HCT116 (cell line): Measurements from ENCODE around the gene CYP2U1. TPM values are rescaled to one million over a fixed set of nuclear protein-coding genes. Genes with fewer than 3 reads are reported as not detected.
A peak's percentile ranks its signal among the peaks of the same experiment; 100 is the strongest.

Source experiments
- ATAC-seq: fragments of 200-7000 bp; cut with Tn5 transposase; 2 replicates; pipeline ENCODE4 v1.9.1; 2020; ENCODE audit warnings: mild to moderate bottlenecking, moderate library complexity
- BruUV-seq: library from RNA; stranded (reverse); fragments of 400-500 nt; replicated peaks from 2 replicates; lab custom pipeline; 2021; lab: Mats Ljungman, UMichigan
- CTCF ChIA-PET: fragments of 300-600 bp; sonication (Branson Sonifier 250); formaldehyde crosslinking; loops from one replicate; lab custom pipeline; 2021; ENCODE audit warnings: antibody characterized with exemption; lab: Charles Lee
- POLR2A ChIA-PET: fragments of 300-600, 350-600 bp; sonication (Branson Sonifier 250); formaldehyde crosslinking; loops from one replicate; lab custom pipeline; 2021; ENCODE audit warnings: antibody characterized with exemption; lab: Charles Lee
- RAD21 ChIA-PET, 2 experiments: fragments of 300-600 bp; sonication (Branson Sonifier 250); formaldehyde crosslinking; loops; one replicate each; lab custom pipeline; 2023; ENCODE audit warnings: low total read pairs in 2 of 2; ENCODE audit not compliant: uncharacterized antibody in 2 of 2, unreplicated experiment in 2 of 2, low non-redundant PET in 1 of 2; lab: Charles Lee
- DNase-seq: peaks from one replicate; pipeline ENCODE4 v3.0.0-alpha.2; 2010; ENCODE audit warnings: low read depth, low spot score
- H2AFZ ChIP-seq: fragments of 200-600 bp; shearing (Covaris generic), sonication (generic); 2 replicates; pipeline ENCODE4 v1.6.1; 2017; ENCODE audit warnings: low read depth, mixed run types, mixed read lengths, antibody characterized with exemption, low read length; ENCODE audit not compliant: poor library complexity, severe bottlenecking
- H3K27ac ChIP-seq: 2 replicates; pipeline ENCODE4 v1.5.1; 2012; ENCODE audit warnings: low read depth, low read length
- H3K27me3 ChIP-seq: fragments of 200-600 bp; sonication (generic); 2 replicates; pipeline ENCODE4 v1.6.1; 2016; ENCODE audit warnings: mixed run types, low read length, mixed read lengths; ENCODE audit not compliant: insufficient read depth
- H3K36me3 ChIP-seq, 2 experiments: fragments of 200-500 bp in 1 of 2; fragments of 200-600 bp in 1 of 2; sonication (Bioruptor generic) in 1 of 2; sonication (generic) in 1 of 2; 2 replicates each; pipeline versions ENCODE4 v1.5.1 to v1.6.1; 2014 to 2016; ENCODE audit warnings: low read length in 2 of 2, inconsistent platforms in 1 of 2, mixed read lengths in 1 of 2, mixed run types in 1 of 2; ENCODE audit not compliant: insufficient read depth in 2 of 2, control insufficient read depth in 1 of 2
- H3K4me1 ChIP-seq, 2 experiments: fragments of 200-600 bp in 1 of 2; sonication (generic) in 1 of 2; 2 replicates each; pipeline versions ENCODE4 v1.5.1 to v1.6.1; 2012 to 2017; ENCODE audit warnings: low read length in 2 of 2, inconsistent platforms in 1 of 2, mild to moderate bottlenecking in 1 of 2, mixed read lengths in 1 of 2, mixed run types in 1 of 2, moderate library complexity in 1 of 2; ENCODE audit not compliant: insufficient read depth in 2 of 2, control insufficient read depth in 1 of 2
- H3K4me2 ChIP-seq: fragments of 200-600 bp; sonication (generic); 2 replicates; pipeline ENCODE4 v1.6.1; 2017; ENCODE audit warnings: mixed run types, low read length, mixed read lengths
- H3K4me3 ChIP-seq, 2 experiments: fragments of 200-600 bp in 1 of 2; sonication (generic) in 1 of 2; replicated peaks in 1 of 2; 2 replicates each; pipeline ENCODE4 v1.5.1; 2011 to 2016; ENCODE audit warnings: low read length in 2 of 2, control low read depth in 1 of 2, low read depth in 1 of 2, mild to moderate bottlenecking in 1 of 2, mixed read lengths in 1 of 2, mixed run types in 1 of 2
- H3K79me2 ChIP-seq: fragments of 200-600 bp; sonication (generic); 2 replicates; pipeline ENCODE4 v1.6.1; 2017; ENCODE audit warnings: mild to moderate bottlenecking, mixed run types, low read length, moderate library complexity, mixed read lengths; ENCODE audit not compliant: insufficient read depth
- H3K9ac ChIP-seq: fragments of 200-600 bp; sonication (generic); 2 replicates; pipeline ENCODE4 v1.6.1; 2016; ENCODE audit warnings: low read length, mixed read lengths
- H3K9me2 ChIP-seq: fragments of 200-600 bp; sonication (generic), shearing (Covaris generic); 2 replicates; pipeline ENCODE4 v1.6.1; 2017; ENCODE audit warnings: mixed run types, mild to moderate bottlenecking, moderate library complexity; ENCODE audit not compliant: insufficient read depth
- H3K9me3 ChIP-seq, 2 experiments: fragments of 200-500 bp in 1 of 2; fragments of 200-600 bp in 1 of 2; sonication (Bioruptor generic) in 1 of 2; sonication (generic) in 1 of 2; 2 replicates each; pipeline ENCODE4 v1.6.1; 2014 to 2017; ENCODE audit warnings: low read length in 2 of 2, mixed read lengths in 2 of 2, inconsistent platforms in 1 of 2, low read depth in 1 of 2, mild to moderate bottlenecking in 1 of 2, mixed run types in 1 of 2, moderate library complexity in 1 of 2; ENCODE audit not compliant: control insufficient read depth in 1 of 2, insufficient read depth in 1 of 2
- H4K20me1 ChIP-seq: fragments of 200-600 bp; sonication (generic), shearing (Covaris generic); 2 replicates; pipeline ENCODE4 v1.6.1; 2017; ENCODE audit warnings: mixed run types, mild to moderate bottlenecking, moderate library complexity; ENCODE audit not compliant: insufficient read depth
- CBX3 ChIP-seq: IDR thresholded peaks from 2 replicates; pipeline ENCODE4 v1.6.1; 2012; ENCODE audit warnings: low read depth
- CEBPB ChIP-seq: IDR thresholded peaks from 2 replicates; pipeline ENCODE4 v1.6.1; 2012; ENCODE audit warnings: low read depth
- EGR1 ChIP-seq: IDR thresholded peaks from 2 replicates; pipeline ENCODE4 v1.6.1; 2012; ENCODE audit warnings: low read depth
- ELF1 ChIP-seq: IDR thresholded peaks from 2 replicates; pipeline ENCODE4 v1.6.1; 2012; ENCODE audit warnings: low read depth, borderline replicate concordance
- EZH2phosphoT487 ChIP-seq: fragments of 200-600 bp; IDR thresholded peaks from 2 replicates; pipeline ENCODE4 v1.6.1; 2018; ENCODE audit warnings: antibody characterized with exemption, borderline replicate concordance
- FOSL1 ChIP-seq: IDR thresholded peaks from 2 replicates; pipeline ENCODE4 v1.6.1; 2012; ENCODE audit warnings: low read depth
- JUND ChIP-seq: IDR thresholded peaks from 2 replicates; pipeline ENCODE4 v1.6.1; 2012
- POLR2A ChIP-seq: IDR thresholded peaks from 2 replicates; pipeline ENCODE4 v1.7.0; 2011; ENCODE audit warnings: borderline replicate concordance; ENCODE audit not compliant: insufficient read depth, insufficient read length; ENCODE audit errors: extremely low read depth
- RAD21 ChIP-seq: IDR thresholded peaks from 2 replicates; pipeline ENCODE4 v1.6.1; 2012; ENCODE audit warnings: low read depth, mild to moderate bottlenecking
- SIN3A ChIP-seq: IDR thresholded peaks from 2 replicates; pipeline ENCODE4 v1.6.1; 2012; ENCODE audit warnings: low read depth
- SP1 ChIP-seq: IDR thresholded peaks from 2 replicates; pipeline ENCODE4 v1.6.1; 2012; ENCODE audit warnings: low read depth
- SRF ChIP-seq: IDR thresholded peaks from 2 replicates; pipeline ENCODE4 v1.6.1; 2012; ENCODE audit warnings: low read depth
- TCF7L2 ChIP-seq: IDR thresholded peaks from 2 replicates; pipeline ENCODE4 v1.7.0; 2011; ENCODE audit warnings: borderline replicate concordance, inconsistent platforms; ENCODE audit not compliant: insufficient read depth, insufficient read length; ENCODE audit errors: extremely low read depth
- YY1 ChIP-seq: IDR thresholded peaks from 2 replicates; pipeline ENCODE4 v1.6.1; 2011; ENCODE audit warnings: low read length, low read depth, moderate library complexity, mild to moderate bottlenecking; ENCODE audit not compliant: insufficient replicate concordance; ENCODE audit errors: extremely low read depth
- ZFX ChIP-seq: fragments of 450-650 bp; IDR thresholded peaks from 2 replicates; pipeline ENCODE4 v1.6.1; 2017
- ZNF274 ChIP-seq: fragments of 200-500 bp; sonication (Bioruptor generic); IDR thresholded peaks from 2 replicates; pipeline ENCODE4 v1.6.1; 2014; ENCODE audit warnings: mild to moderate bottlenecking, low read depth, low read length, inconsistent platforms
- intact Hi-C: fragments of 100-400 bp; cut with micrococcal nuclease; formaldehyde crosslinking; loops from 2 replicates; pipeline ENCODE4 v1.10.0; 2022
- total RNA-seq: library from RNA; stranded (reverse); gene quantifications from one replicate; pipeline ENCODE4 v1.2.1, GENCODE V29; 2021; ENCODE audit not compliant: unreplicated experiment
- TF ChIP-seq, protein P1 (sequence below): IDR thresholded peaks from 2 replicates; pipeline ENCODE4 v1.6.1; 2011; ENCODE audit warnings: mild to moderate bottlenecking, low read length, moderate library complexity; ENCODE audit not compliant: insufficient replicate concordance; ENCODE audit errors: extremely low read depth
- TF ChIP-seq, protein P2 (sequence below): IDR thresholded peaks from 2 replicates; pipeline ENCODE4 v1.6.1; 2012
- TF ChIP-seq, protein P3 (sequence below): IDR thresholded peaks from 2 replicates; pipeline ENCODE4 v1.6.1; 2012
- TF ChIP-seq, protein P4 (sequence below): IDR thresholded peaks from 2 replicates; pipeline ENCODE4 v1.6.1; 2012; ENCODE audit warnings: low read depth
- TF ChIP-seq, protein P5 (sequence below), 3 experiments: fragments of 200-600 bp in 1 of 3; sonication (generic) in 1 of 3; IDR thresholded peaks in 2 of 3; conservative IDR thresholded peaks in 1 of 3; 2 replicates each; pipeline ENCODE4 v1.5.1; 2012 to 2017; ENCODE audit warnings: low read depth in 2 of 3, low read length in 2 of 3, antibody characterized with exemption in 1 of 3, borderline replicate concordance in 1 of 3, control low read depth in 1 of 3, mild to moderate bottlenecking in 1 of 3, mixed read lengths in 1 of 3, mixed run types in 1 of 3, moderate library complexity in 1 of 3; ENCODE audit not compliant: insufficient read depth in 1 of 3

Gene CYP2U1
- total RNA-seq, 1 experiment from 2014 or later, result 4.0 TPM

DNA sequence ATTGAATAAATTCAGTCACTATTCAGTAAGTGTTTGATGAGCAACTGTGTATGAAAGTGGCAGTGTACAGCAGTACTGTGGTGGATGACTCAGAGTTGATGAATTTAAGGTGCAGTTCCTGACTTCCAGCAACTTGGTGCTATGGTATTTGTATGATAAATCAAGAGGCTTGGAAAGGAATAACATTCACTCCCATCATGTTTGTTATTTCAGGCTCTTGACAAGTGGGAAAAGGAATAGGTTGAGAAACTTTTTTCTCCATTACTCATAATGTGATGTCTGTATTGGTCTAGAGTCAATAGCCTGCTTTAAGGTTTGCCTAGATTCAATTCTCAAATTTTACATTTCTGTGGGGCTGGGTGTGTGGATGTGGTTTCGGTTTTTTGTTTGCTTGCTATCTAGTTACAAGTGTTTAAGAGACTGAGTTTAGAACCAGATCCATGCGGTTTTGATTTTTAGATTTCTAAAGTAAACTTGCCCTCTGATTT, 35.1 kb upstream of the CYP2U1 start:
- no peaks in the 10 kb centered on the region for H3K9me2 ChIP-seq
- no peaks in the 10 kb centered on the region for H3K9me3 ChIP-seq
- H3K4me2 ChIP-seq, result peak overlapping the region; percentile 67
- H4K20me1 ChIP-seq, result no peaks in the 10 kb centered on the region
- no peaks in the 10 kb centered on the region; a peak in 1 of 4 replicates for H3K36me3 ChIP-seq
- TF ChIP-seq, protein P1, sequence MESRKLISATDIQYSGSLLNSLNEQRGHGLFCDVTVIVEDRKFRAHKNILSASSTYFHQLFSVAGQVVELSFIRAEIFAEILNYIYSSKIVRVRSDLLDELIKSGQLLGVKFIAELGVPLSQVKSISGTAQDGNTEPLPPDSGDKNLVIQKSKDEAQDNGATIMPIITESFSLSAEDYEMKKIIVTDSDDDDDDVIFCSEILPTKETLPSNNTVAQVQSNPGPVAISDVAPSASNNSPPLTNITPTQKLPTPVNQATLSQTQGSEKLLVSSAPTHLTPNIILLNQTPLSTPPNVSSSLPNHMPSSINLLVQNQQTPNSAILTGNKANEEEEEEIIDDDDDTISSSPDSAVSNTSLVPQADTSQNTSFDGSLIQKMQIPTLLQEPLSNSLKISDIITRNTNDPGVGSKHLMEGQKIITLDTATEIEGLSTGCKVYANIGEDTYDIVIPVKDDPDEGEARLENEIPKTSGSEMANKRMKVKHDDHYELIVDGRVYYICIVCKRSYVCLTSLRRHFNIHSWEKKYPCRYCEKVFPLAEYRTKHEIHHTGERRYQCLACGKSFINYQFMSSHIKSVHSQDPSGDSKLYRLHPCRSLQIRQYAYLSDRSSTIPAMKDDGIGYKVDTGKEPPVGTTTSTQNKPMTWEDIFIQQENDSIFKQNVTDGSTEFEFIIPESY, result no peak
- TF ChIP-seq YY1, result no peak
- TF ChIP-seq CBX3, result peak; percentile 96
- TF ChIP-seq, protein P2, sequence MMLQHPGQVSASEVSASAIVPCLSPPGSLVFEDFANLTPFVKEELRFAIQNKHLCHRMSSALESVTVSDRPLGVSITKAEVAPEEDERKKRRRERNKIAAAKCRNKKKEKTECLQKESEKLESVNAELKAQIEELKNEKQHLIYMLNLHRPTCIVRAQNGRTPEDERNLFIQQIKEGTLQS, result no peak
- TF ChIP-seq SIN3A, result peak; percentile 62
- no peak for TF ChIP-seq TCF7L2
- TF ChIP-seq, protein P3, sequence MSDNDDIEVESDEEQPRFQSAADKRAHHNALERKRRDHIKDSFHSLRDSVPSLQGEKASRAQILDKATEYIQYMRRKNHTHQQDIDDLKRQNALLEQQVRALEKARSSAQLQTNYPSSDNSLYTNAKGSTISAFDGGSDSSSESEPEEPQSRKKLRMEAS, result no peak; the same call in 1 of the 2 replicates
- 0 out of 2 replicates have a peak, but pooled peaks have one; percentile 25 for TF ChIP-seq EGR1
- TF ChIP-seq POLR2A, result no peak
- peak; percentile 86 for TF ChIP-seq SP1
- TF ChIP-seq, protein P4, sequence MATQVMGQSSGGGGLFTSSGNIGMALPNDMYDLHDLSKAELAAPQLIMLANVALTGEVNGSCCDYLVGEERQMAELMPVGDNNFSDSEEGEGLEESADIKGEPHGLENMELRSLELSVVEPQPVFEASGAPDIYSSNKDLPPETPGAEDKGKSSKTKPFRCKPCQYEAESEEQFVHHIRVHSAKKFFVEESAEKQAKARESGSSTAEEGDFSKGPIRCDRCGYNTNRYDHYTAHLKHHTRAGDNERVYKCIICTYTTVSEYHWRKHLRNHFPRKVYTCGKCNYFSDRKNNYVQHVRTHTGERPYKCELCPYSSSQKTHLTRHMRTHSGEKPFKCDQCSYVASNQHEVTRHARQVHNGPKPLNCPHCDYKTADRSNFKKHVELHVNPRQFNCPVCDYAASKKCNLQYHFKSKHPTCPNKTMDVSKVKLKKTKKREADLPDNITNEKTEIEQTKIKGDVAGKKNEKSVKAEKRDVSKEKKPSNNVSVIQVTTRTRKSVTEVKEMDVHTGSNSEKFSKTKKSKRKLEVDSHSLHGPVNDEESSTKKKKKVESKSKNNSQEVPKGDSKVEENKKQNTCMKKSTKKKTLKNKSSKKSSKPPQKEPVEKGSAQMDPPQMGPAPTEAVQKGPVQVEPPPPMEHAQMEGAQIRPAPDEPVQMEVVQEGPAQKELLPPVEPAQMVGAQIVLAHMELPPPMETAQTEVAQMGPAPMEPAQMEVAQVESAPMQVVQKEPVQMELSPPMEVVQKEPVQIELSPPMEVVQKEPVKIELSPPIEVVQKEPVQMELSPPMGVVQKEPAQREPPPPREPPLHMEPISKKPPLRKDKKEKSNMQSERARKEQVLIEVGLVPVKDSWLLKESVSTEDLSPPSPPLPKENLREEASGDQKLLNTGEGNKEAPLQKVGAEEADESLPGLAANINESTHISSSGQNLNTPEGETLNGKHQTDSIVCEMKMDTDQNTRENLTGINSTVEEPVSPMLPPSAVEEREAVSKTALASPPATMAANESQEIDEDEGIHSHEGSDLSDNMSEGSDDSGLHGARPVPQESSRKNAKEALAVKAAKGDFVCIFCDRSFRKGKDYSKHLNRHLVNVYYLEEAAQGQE, result no peak
- peak; percentile 79 for TF ChIP-seq CEBPB
- TF ChIP-seq, protein P5, sequence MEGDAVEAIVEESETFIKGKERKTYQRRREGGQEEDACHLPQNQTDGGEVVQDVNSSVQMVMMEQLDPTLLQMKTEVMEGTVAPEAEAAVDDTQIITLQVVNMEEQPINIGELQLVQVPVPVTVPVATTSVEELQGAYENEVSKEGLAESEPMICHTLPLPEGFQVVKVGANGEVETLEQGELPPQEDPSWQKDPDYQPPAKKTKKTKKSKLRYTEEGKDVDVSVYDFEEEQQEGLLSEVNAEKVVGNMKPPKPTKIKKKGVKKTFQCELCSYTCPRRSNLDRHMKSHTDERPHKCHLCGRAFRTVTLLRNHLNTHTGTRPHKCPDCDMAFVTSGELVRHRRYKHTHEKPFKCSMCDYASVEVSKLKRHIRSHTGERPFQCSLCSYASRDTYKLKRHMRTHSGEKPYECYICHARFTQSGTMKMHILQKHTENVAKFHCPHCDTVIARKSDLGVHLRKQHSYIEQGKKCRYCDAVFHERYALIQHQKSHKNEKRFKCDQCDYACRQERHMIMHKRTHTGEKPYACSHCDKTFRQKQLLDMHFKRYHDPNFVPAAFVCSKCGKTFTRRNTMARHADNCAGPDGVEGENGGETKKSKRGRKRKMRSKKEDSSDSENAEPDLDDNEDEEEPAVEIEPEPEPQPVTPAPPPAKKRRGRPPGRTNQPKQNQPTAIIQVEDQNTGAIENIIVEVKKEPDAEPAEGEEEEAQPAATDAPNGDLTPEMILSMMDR (IDR thresholded peaks at IDR 0.05 in 2 of 3, conservative IDR thresholded peaks at IDR 0.05 in 1 of 3; ENCODE audit: borderline replicate concordance in 1 of 3, insufficient read depth in 1 of 3, low read depth in 2 of 3, low read length in 2 of 3), result no peak
- TF ChIP-seq ELF1, result peak; percentile 22; the same call in 1 of the 2 replicates
- TF ChIP-seq FOSL1, result peak; percentile 94
- no peak for TF ChIP-seq EZH2phosphoT487
- TF ChIP-seq ZNF274, result no peak
- peak; percentile 68 for TF ChIP-seq SRF
- peak; percentile 93 for TF ChIP-seq JUND
- no peak for TF ChIP-seq ZFX
- TF ChIP-seq RAD21, result no peak
- peaks cover 18 to 34% of the 10 kb centered on the region in 2 experiments for H3K4me1 ChIP-seq
- POLR2A ChIA-PET, result no interaction called here
- peak overlapping the region; percentile 10 to 36; a peak in 3 of 4 replicates for H3K4me3 ChIP-seq
- CTCF ChIA-PET, result no interaction called here
- peaks cover 13% of the 10 kb centered on the region; the same call in 1 of the 2 replicates for H3K79me2 ChIP-seq
- ATAC-seq (peak; percentile 98), DNase-seq (peak; percentile 92)
- TSS peak; percentile 48 for BruUV-seq
- RAD21 ChIA-PET, result no interaction called here
- H3K27ac ChIP-seq, result peak overlapping the region; percentile 64
- no peaks in the 10 kb centered on the region for H3K27me3 ChIP-seq
- H2AFZ ChIP-seq, result no peak overlapping the region
- intact Hi-C loops, result loop anchor here (2.0 kb wide), 1 partner anchor 71 kb away; the partner anchor contains the start of gene SGMS2
- peak overlapping the region; percentile 29 for H3K9ac ChIP-seq
